GM10266 (cell line): ENCODE measurements around the gene RPL21.
"Not testable (repeated sequence)": the region's sequence is repeated elsewhere in the genome, so short reads cannot be mapped to it uniquely, and the experiment has no call there.

ENCODE experiments used
- DNase-seq: peaks from one replicate; pipeline ENCODE4 v3.0.0; 2012; ENCODE audit errors: extremely low spot score
- TF ChIP-seq, protein P1 (sequence below): IDR thresholded peaks from 2 replicates; pipeline ENCODE4 v1.5.1; 2012; ENCODE audit warnings: mild to moderate bottlenecking, low read depth; ENCODE audit not compliant: control insufficient read depth, insufficient read depth; ENCODE audit errors: missing control alignments

The RPL21 gene

DNA sequence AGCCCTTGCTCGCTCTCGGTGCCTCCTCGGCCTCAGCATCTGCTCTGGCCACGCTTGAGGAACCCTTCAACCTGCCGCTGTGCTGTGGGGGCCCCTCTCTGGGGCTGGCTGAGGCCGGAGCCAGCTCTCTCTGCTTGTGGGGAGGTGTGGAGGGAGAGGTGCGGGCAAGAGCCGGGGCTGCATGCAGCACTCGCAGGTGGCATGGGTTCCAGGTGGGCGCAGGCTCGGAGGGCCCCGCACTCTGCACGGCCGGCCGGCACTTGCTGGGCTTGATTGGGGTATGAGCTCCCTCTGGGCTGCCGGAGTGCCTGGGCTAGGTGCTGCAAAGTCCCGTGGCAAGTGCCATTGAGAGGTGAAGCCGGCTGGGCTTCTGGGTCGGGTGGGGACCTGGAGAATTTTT lies 31.7 kb upstream of the RPL21 start:
- no peak for DNase-seq
- TF ChIP-seq, protein P1, sequence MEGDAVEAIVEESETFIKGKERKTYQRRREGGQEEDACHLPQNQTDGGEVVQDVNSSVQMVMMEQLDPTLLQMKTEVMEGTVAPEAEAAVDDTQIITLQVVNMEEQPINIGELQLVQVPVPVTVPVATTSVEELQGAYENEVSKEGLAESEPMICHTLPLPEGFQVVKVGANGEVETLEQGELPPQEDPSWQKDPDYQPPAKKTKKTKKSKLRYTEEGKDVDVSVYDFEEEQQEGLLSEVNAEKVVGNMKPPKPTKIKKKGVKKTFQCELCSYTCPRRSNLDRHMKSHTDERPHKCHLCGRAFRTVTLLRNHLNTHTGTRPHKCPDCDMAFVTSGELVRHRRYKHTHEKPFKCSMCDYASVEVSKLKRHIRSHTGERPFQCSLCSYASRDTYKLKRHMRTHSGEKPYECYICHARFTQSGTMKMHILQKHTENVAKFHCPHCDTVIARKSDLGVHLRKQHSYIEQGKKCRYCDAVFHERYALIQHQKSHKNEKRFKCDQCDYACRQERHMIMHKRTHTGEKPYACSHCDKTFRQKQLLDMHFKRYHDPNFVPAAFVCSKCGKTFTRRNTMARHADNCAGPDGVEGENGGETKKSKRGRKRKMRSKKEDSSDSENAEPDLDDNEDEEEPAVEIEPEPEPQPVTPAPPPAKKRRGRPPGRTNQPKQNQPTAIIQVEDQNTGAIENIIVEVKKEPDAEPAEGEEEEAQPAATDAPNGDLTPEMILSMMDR = no peak

DNA sequence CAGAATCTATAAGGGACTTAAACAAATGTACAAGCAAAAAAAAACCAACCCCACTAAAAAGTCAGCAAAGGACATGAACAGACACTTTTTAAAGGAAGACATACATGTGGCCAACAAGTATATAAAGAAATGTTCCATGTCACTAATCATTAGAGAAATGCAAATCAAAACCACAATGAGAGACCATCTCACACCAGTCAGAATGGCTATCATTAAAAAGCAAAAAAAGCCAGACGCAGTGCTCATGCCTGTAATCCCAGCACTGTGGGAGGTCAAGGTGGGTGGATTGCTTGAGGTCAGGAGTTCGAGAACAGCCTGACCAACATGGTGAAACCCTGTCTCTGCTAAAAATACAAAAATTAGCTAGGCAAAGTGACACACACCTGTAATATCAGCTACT lies 29.3 kb upstream of the RPL21 start:
- not testable (repeated sequence) for DNase-seq

GRCh38 chr13:27226991-27227390 lies 24.4 kb upstream of the RPL21 start:
- DNase-seq = no peak
- TF ChIP-seq, protein P1 = no peak

GRCh38 chr13:27228131-27228530 lies 23.2 kb upstream of the RPL21 start:
- no peak for DNase-seq
- TF ChIP-seq, protein P1 = no peak

DNA sequence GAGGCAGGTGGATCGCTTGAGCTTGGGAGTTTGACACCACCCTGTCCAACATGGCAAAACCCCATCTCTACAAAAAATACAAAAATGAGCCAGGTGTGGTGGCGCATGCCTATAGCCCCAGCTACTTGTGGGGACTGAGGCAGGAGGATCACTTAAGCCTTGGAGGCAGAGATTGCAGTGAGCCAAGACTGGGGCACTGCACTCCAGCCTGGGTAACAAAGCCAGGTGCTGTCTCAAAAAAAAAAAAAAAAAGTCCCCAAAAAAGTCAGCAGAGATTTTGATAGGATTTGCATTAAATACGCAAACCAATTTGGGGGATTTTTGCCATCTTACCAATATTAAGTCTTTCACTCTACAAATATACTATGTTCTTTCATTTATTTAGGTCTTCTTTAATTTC lies 21.7 kb upstream of the RPL21 start:
- TF ChIP-seq, protein P1 = no peak
- no peak for DNase-seq

DNA sequence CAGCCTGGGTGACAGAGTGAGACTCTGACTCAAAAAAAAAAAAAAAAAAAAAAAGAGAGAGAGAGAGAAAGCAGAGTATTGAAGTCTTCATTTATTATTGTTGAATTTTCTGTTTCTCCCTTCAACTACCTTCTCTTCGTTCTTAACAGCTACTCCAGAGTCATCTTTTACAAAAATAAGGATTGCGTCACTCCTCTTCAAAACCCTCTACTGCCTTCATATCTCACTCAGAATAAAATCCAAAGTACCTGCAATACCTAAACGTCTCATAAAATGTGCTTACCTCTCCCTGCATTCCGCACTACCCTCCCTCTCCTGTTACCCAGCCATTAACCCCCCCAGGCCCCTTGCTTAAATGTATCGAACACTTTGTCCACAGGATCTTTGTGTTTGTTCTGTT lies 17.4 kb upstream of the RPL21 start:
- TF ChIP-seq, protein P1 = no peak

DNA sequence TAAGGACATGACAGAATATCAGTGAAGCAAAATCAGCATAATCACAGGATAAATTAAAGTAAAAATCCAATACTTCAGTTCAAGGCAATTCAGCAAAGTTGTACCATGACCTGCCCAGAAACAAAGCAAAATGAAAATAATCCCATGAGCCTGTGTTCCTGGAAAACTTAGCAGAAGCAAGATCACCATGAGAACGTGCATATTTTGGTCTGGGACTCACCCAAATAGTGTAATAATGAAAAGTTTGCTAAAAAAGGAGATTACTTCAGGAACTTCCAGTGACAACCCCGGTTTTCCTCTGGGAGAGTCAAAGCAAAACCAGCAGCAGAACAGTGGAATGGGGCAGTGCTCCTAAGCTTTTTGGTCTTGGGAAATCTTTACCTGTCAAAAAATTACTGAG lies 14.9 kb upstream of the RPL21 start:
- DNase-seq = no peak
- TF ChIP-seq, protein P1 = no peak

More for the DNA sequence above, 17.4 kb upstream of the RPL21 start:
- DNase-seq = no peak

DNA sequence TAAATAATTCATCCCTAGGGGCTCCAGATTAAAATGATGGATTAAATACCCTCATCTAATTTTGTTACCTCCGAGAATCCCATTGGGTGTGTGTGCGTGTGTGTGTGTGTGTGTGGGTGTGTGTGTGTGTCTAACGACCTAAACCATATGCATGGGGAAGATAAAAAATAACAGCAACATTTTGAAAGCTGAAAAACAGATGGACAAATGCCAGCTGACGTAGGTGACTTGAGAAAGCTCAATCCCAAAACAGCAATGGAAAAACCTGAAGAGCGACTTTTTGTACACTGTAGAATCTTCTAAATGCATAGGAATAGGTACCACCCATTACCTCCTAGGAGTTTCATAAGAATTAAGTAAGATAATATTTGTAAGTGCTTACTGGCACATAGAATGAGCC lies 8.7 kb upstream of the RPL21 start:
- TF ChIP-seq, protein P1 = no peak
- no peak for DNase-seq
